K562 (cell line): ENCODE data around the gene TFAP2E. TPM values are rescaled to one million over a fixed set of nuclear protein-coding genes. Genes with fewer than 3 reads are reported as not detected.

ENCODE experiments used
- ATAC-seq: fragments of 200-7000 bp; cut with Tn5 transposase; 3 replicates; pipeline ENCODE4 v1.9.1; 2020; ENCODE audit warnings: moderate library complexity
- BruUV-seq: library from RNA; stranded (reverse); fragments of 400-500 nt; replicated peaks from 2 replicates; lab custom pipeline; 2021; lab: Mats Ljungman, UMichigan
- CTCF ChIA-PET: fragments of 300-600 bp; formaldehyde crosslinking; extraction: SDS; loops from one replicate; lab custom pipeline; 2021; ENCODE audit warnings: low intra/inter-chr PET ratio; lab: Yijun Ruan, JAX
- POLR2A ChIA-PET: fragments of 300-600, 350-650 bp; sonication (Branson Sonifier 250); formaldehyde crosslinking; extraction: SDS; loops from one replicate; lab custom pipeline; 2021; ENCODE audit warnings: antibody characterized with exemption, inconsistent platforms; lab: Yijun Ruan, JAX
- DNase-seq, 4 experiments: peaks; one replicate each; pipeline versions ENCODE4 v3.0.0 to v3.0.0-alpha.2; 2011 to 2018; ENCODE audit warnings: low spot score in 3 of 4, mixed read lengths in 3 of 4; ENCODE audit errors: extremely low read depth in 1 of 4
- FAIRE-seq: peaks from 2 replicates; lab custom pipeline; 2011; peaks lifted over from hg19 to GRCh38; lab: Jason Lieb, UNC
- H2AFZ ChIP-seq: 2 replicates; pipeline ENCODE4 v1.6.0; 2011; ENCODE audit warnings: low read depth, low read length, control low read depth, inconsistent platforms
- H3K27ac ChIP-seq: fragments of 200-600 bp; 3 replicates; pipeline ENCODE4 v1.8.0; 2011; ENCODE audit warnings: low read depth, mild to moderate bottlenecking, control low read depth, inconsistent platforms, low read length, moderate library complexity, mixed read lengths; ENCODE audit errors: extremely low read depth
- H3K27me3 ChIP-seq, 2 experiments: fragments of 300-600 bp in 1 of 2; 2 replicates in 1 of 2; 3 replicates in 1 of 2; pipeline versions ENCODE4 v1.6.0 to v1.8.0; 2011; ENCODE audit warnings: inconsistent platforms in 2 of 2, low read length in 2 of 2, mild to moderate bottlenecking in 1 of 2, mixed read lengths in 1 of 2, moderate library complexity in 1 of 2; ENCODE audit not compliant: control insufficient read depth in 2 of 2, insufficient read depth in 2 of 2
- H3K36me3 ChIP-seq: fragments of 300-600 bp; 3 replicates; pipeline ENCODE4 v1.8.0; 2011; ENCODE audit warnings: mild to moderate bottlenecking, low read length, inconsistent platforms; ENCODE audit not compliant: control insufficient read depth, insufficient read depth
- H3K4me1 ChIP-seq, 2 experiments: fragments of 200-600 bp in 1 of 2; replicated peaks in 1 of 2; 2 replicates in 1 of 2; 3 replicates in 1 of 2; pipeline versions ENCODE4 v1.5.1 to v1.8.0; 2011; ENCODE audit warnings: inconsistent platforms in 2 of 2, low read length in 2 of 2, mild to moderate bottlenecking in 1 of 2, mixed read lengths in 1 of 2, moderate library complexity in 1 of 2; ENCODE audit not compliant: control insufficient read depth in 2 of 2, insufficient read depth in 2 of 2
- H3K4me2 ChIP-seq: 2 replicates; pipeline ENCODE4 v1.6.1; 2011; ENCODE audit warnings: low read length, control low read depth, inconsistent platforms, mixed read lengths; ENCODE audit not compliant: insufficient read depth
- H3K4me3 ChIP-seq: fragments of 200-600 bp; sonication (generic), shearing (Covaris generic); 2 replicates; pipeline ENCODE4 v1.5.1; 2016; ENCODE audit warnings: control low read depth, inconsistent platforms
- H3K79me2 ChIP-seq: fragments of 200-600 bp; 3 replicates; pipeline ENCODE4 v1.8.0; 2011; ENCODE audit warnings: low read length, inconsistent platforms; ENCODE audit not compliant: control insufficient read depth, insufficient read depth
- H3K9ac ChIP-seq, 2 experiments: 2 replicates each; pipeline versions ENCODE4 v1.6.0 to v1.6.1; 2011; ENCODE audit warnings: low read depth in 2 of 2, low read length in 2 of 2, control low read depth in 1 of 2, inconsistent platforms in 1 of 2, mild to moderate bottlenecking in 1 of 2, mixed read lengths in 1 of 2; ENCODE audit not compliant: insufficient read depth in 1 of 2
- H3K9me1 ChIP-seq: one replicate; pipeline ENCODE4 v1.6.0; 2011; ENCODE audit warnings: inconsistent platforms, mild to moderate bottlenecking, low read length, moderate library complexity; ENCODE audit not compliant: control insufficient read depth, insufficient read depth
- H3K9me3 ChIP-seq: replicated peaks from 2 replicates; pipeline ENCODE4 v1.5.1; 2011; ENCODE audit warnings: low read depth, low read length, inconsistent platforms; ENCODE audit not compliant: control insufficient read depth, insufficient read depth
- H4K20me1 ChIP-seq: replicated peaks from 2 replicates; pipeline ENCODE4 v1.6.1; 2011; ENCODE audit warnings: low read length, inconsistent platforms, mixed read lengths; ENCODE audit not compliant: control insufficient read depth, insufficient read depth
- CEBPG ChIP-seq, 3 experiments: fragments of 200-800 bp in 1 of 3; sonication (Bioruptor generic) in 1 of 3; sonication (generic) in 1 of 3; formaldehyde crosslinking in 1 of 3; IDR thresholded peaks in 2 of 3; conservative IDR thresholded peaks in 1 of 3; 2 replicates each; pipeline versions ENCODE4 v1.6.1 to v1.8.0; 2016 to 2022; ENCODE audit warnings: missing compliant biosample characterization in 2 of 3, missing genetic modification characterization in 2 of 3, mild to moderate bottlenecking in 1 of 3, missing genetic modification reagents in 1 of 3
- E2F5 ChIP-seq: sonication (generic); formaldehyde crosslinking; IDR thresholded peaks from 2 replicates; pipeline ENCODE4 v1.8.0; 2022; ENCODE audit warnings: mild to moderate bottlenecking, missing genetic modification reagents
- ELF1 ChIP-seq: fragments of 200-800 bp; sonication (Bioruptor generic); IDR thresholded peaks from 2 replicates; pipeline ENCODE4 v1.6.1; 2016; ENCODE audit warnings: missing genetic modification characterization, missing compliant biosample characterization
- ELK1 ChIP-seq: sonication (generic); formaldehyde crosslinking; IDR thresholded peaks from 2 replicates; pipeline ENCODE4 v1.8.1; 2022; ENCODE audit warnings: missing genetic modification reagents
- IRF9 ChIP-seq: fragments of 450-650 bp; IDR thresholded peaks from 2 replicates; pipeline ENCODE4 v1.6.1; 2016; ENCODE audit warnings: missing biosample characterization, missing genetic modification characterization
- RBM25 ChIP-seq: fragments of 200-400 bp; formaldehyde crosslinking; IDR thresholded peaks from 2 replicates; pipeline ENCODE4 v1.6.1; 2018; ENCODE audit warnings: low read length, low read depth, moderate library complexity; ENCODE audit not compliant: severe bottlenecking
- RFX7 ChIP-seq: fragments of 250-450 bp; sonication (Bioruptor Pico); IDR thresholded peaks from 2 replicates; pipeline ENCODE4 v1.5.1; 2021; ENCODE audit warnings: mild to moderate bottlenecking
- TEAD1 ChIP-seq, 2 experiments: fragments of 450-650 bp in 1 of 2; sonication (generic) in 1 of 2; formaldehyde crosslinking; IDR thresholded peaks; 2 replicates each; pipeline versions ENCODE4 v1.4.0 to v1.8.0; 2020 to 2022; ENCODE audit warnings: mild to moderate bottlenecking in 2 of 2, missing genetic modification reagents in 1 of 2
- ZFP36 ChIP-seq: fragments of 150-350 bp; IDR thresholded peaks from 2 replicates; pipeline ENCODE4 v1.6.1; 2018; ENCODE audit warnings: low read length, low read depth; ENCODE audit not compliant: partially characterized antibody
- WGBS: fragments of 100-300 bp; shearing (Covaris generic); methylation state at CpG from one replicate; pipeline ENCODE4 v1.1.6; 2016; ENCODE audit warnings: low coverage, mixed read lengths; ENCODE audit not compliant: insufficient coverage; ENCODE audit errors: missing lambda C conversion rate; 5-methylcytosine and 5-hydroxymethylcytosine counted together
- in situ Hi-C: fragments of 300-500 bp; cut with MboI; formaldehyde crosslinking; loops from 4 replicates; pipeline ENCODE4 v1.15.0; 2018; ENCODE audit warnings: inconsistent platforms, mixed read lengths
- intact Hi-C: fragments of 100-400 bp; cut with micrococcal nuclease; formaldehyde crosslinking; loops from 2 replicates; pipeline ENCODE4 v1.14.2; 2022
- polyA plus RNA-seq, 8 experiments: library from polyadenylated mRNA; depleted of rRNA in 4 of 8; stranded (reverse) in 5 of 8; unstranded in 3 of 8; fragments of >200 nt; fragmentation: Nextera tagmentation in 2 of 8; fragmentation: Illumina TruSeq in 1 of 8; extraction: Ambion mirVana in 2 of 8; extraction: Trizol in 1 of 8; gene quantifications; 2 replicates each; pipeline versions ENCODE4 v1.2.1 to v1.2.3, GENCODE V29; 2011 to 2014; ENCODE audit warnings: inconsistent platforms in 1 of 8, missing spikeins in 1 of 8
- total RNA-seq, 7 experiments: library from RNA; depleted of rRNA in 6 of 7; stranded (reverse); fragments of >200 nt in 6 of 7; fragmentation: Illumina TruSeq in 2 of 7; extraction: Trizol in 2 of 7; gene quantifications; 2 replicates each; pipeline versions ENCODE4 v1.2.1 to v1.2.3, GENCODE V29; 2011 to 2021; ENCODE audit warnings: low replicate concordance in 1 of 7

TFAP2E gene
- total and polyA plus RNA-seq, 9 of the 15 experiments (the other 6 are each of a cell fraction or from before 2014, with no cell fraction given): 0.03 to 0.11 (median 0.07) TPM; not detected in 4

DNA sequence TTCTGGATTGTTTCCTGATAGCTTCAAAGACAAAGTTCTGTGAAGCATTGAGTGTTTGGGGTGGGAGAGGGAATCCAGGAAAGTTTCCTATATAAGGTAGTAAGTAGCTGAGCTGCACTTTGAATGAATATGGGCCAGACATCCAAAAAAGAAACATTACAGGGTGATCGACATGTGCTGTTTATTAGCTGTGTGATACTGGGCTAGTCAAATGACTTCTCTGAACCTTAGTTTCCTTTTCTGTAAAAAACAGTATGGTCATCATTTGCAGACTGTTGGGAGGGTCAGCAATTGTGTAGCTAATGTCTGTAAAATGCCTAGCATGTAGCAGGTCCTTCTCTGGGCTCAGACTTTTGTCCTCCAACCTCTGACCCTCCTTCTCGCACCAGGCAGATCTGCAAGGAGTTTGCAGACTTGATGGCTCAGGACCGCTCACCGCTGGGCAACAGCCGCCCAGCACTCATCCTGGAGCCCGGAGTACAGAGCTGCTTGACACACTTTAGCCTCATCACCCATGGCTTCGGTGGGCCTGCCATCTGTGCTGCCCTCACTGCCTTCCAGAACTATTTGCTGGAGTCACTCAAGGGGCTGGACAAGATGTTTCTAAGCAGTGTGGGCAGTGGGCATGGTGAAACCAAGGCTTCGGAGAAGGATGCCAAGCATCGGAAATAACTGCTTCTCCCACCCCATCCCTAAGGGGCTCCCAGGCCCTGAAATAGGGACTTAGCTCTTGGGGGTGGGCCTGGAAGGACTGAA lies 21.1 kb downstream of the TFAP2E start:
- 79% methylated on average over 9 of the region's 9 CpGs for WGBS
- Histone ChIP-seq H3K4me3 (no peak overlapping the region), H3K79me2 (no peaks in the 10 kb centered on the region), H3K9me3 (no peaks in the 10 kb centered on the region), H3K4me1 (peaks cover 4 to 5% of the 10 kb centered on the region in 2 experiments; a peak in 3 of 5 replicates), H3K9me1 (no peaks in the 10 kb centered on the region), H4K20me1 (no peaks in the 10 kb centered on the region), H3K4me2 (no peak overlapping the region)
- intact Hi-C loops: no loop called here
- no TSS peak for BruUV-seq
- POLR2A ChIA-PET: interaction anchor here (0.7 to 1.9 kb wide), 7 partner anchors 9 to 119 kb away, joined by 3 to 17 read pairs (median 5); no protein-coding TSS in a partner anchor
- FAIRE-seq: peak; percentile 61
- TF ChIP-seq CEBPG (CRISPR knock-in tag; IDR thresholded peaks at IDR 0.05) (no peak), CEBPG (tag; conservative IDR thresholded peaks at IDR 0.05 in 1 of 2, IDR thresholded peaks at IDR 0.05 in 1 of 2) (no peak), E2F5 (no peak), ELF1 (tag) (no peak), IRF9 (tag) (no peak), ELK1 (CRISPR knock-in tag) (0 out of 2 replicates have a peak, but pooled peaks have one; percentile 48), RFX7 (CRISPR knock-in tag) (no peak), ZFP36 (peak; percentile 72), TEAD1 (CRISPR knock-in tag; IDR thresholded peaks at IDR 0.05) (no peak), RBM25 (peak; percentile 86)
- TF ChIP-seq, all 486 proteins: peak for 3
- no peak overlapping the region for H3K27ac ChIP-seq
- H3K36me3 ChIP-seq: peaks cover 23% of the 10 kb centered on the region; the same call in 2 of the 3 replicates
- H3K9ac ChIP-seq: 0 out of 4 replicates have a peak overlapping the region, but pooled peaks of 1 of the 2 experiments have one; percentile 14
- in situ Hi-C loops: no loop called here
- ATAC-seq (no peak), DNase-seq (no peak)
- H3K27me3 ChIP-seq: no peaks in the 10 kb centered on the region
- CTCF ChIA-PET: no interaction called here
- H2AFZ ChIP-seq: no peak overlapping the region
